Inferior parietal cortex (tissue), 1 donor: ENCODE results near the gene GOSR1.
"Not testable (repeated sequence)": the region's sequence is repeated elsewhere in the genome, so short reads cannot be mapped to it uniquely, and the experiment has no call there.

ENCODE experiments used
- DNase-seq: peaks from one replicate; pipeline ENCODE4 v3.0.0-alpha.2; 2016; ENCODE audit errors: extremely low spot score

The GOSR1 gene

GRCh38 chr17:30561766-30562165, 84.6 kb downstream of the GOSR1 start:
- not testable (repeated sequence) for DNase-seq

GRCh38 chr17:30563131-30563904, 86.1 kb downstream of the GOSR1 start:
- not testable (repeated sequence) for DNase-seq

- DNase-seq, result not testable (repeated sequence)
These were observed 86.7 kb downstream of the GOSR1 start for GRCh38 chr17:30563905-30564390.

GRCh38 chr17:30564422-30565072, 87.3 kb downstream of the GOSR1 start:
- not testable (repeated sequence) for DNase-seq

GRCh38 chr17:30565073-30565935, 88.1 kb downstream of the GOSR1 start:
- no peak for DNase-seq

GRCh38 chr17:30566104-30566503, 88.9 kb downstream of the GOSR1 start:
- not testable (repeated sequence) for DNase-seq

- DNase-seq, result not testable (repeated sequence)
These were observed 89.5 kb downstream of the GOSR1 start for GRCh38 chr17:30566516-30567225.

GRCh38 chr17:30567231-30568116, 90.3 kb downstream of the GOSR1 start:
- no peak for DNase-seq

- DNase-seq, result no peak
These were observed 90.9 kb downstream of the GOSR1 start for GRCh38 chr17:30568117-30568430.

GRCh38 chr17:30569531-30570175, 92.4 kb downstream of the GOSR1 start:
- DNase-seq, result not testable (repeated sequence)

- no peak for DNase-seq
These were observed 93.0 kb downstream of the GOSR1 start for GRCh38 chr17:30570191-30570590.

- DNase-seq, result no peak
These were observed 93.5 kb downstream of the GOSR1 start for GRCh38 chr17:30570596-30571265.

- not testable (repeated sequence) for DNase-seq
These were observed 94.2 kb downstream of the GOSR1 start for GRCh38 chr17:30571404-30571803.

GRCh38 chr17:30571921-30572320, 94.7 kb downstream of the GOSR1 start:
- DNase-seq, result no peak

- not testable (repeated sequence) for DNase-seq
These were observed 95.7 kb downstream of the GOSR1 start for GRCh38 chr17:30572651-30573554.

GRCh38 chr17:30573603-30574175, 96.5 kb downstream of the GOSR1 start:
- DNase-seq, result no peak

- not testable (repeated sequence) for DNase-seq
These were observed 97.1 kb downstream of the GOSR1 start for GRCh38 chr17:30574309-30574708.

GRCh38 chr17:30574806-30575205, 97.6 kb downstream of the GOSR1 start:
- DNase-seq, result not testable (repeated sequence)
